K562 (cell line): ENCODE measurements around the gene MDM1. TPM values are rescaled to one million over a fixed set of nuclear protein-coding genes. Genes with fewer than 3 reads are reported as not detected.

ENCODE experiments used
- polyA plus RNA-seq, 8 experiments: library from polyadenylated mRNA; depleted of rRNA in 4 of 8; stranded (reverse) in 5 of 8; unstranded in 3 of 8; fragments of >200 nt; fragmentation: Nextera tagmentation in 2 of 8; fragmentation: Illumina TruSeq in 1 of 8; extraction: Ambion mirVana in 2 of 8; extraction: Trizol in 1 of 8; gene quantifications; 2 replicates each; pipeline versions ENCODE4 v1.2.1 to v1.2.3, GENCODE V29; 2011 to 2014; ENCODE audit warnings: inconsistent platforms in 1 of 8, missing spikeins in 1 of 8
- total RNA-seq, 7 experiments: library from RNA; depleted of rRNA in 6 of 7; stranded (reverse); fragments of >200 nt in 6 of 7; fragmentation: Illumina TruSeq in 2 of 7; extraction: Trizol in 2 of 7; gene quantifications; 2 replicates each; pipeline versions ENCODE4 v1.2.1 to v1.2.3, GENCODE V29; 2011 to 2021; ENCODE audit warnings: low replicate concordance in 1 of 7

The MDM1 gene
- total and polyA plus RNA-seq, 9 of the 15 experiments (the other 6 are each of a cell fraction or from before 2014, with no cell fraction given), result 7.5 to 16.8 (median 13.1) TPM

Other genes starting within 250 kb of the MDM1 start
- gene IFNG, start 172.6 kb downstream of the MDM1 start, total RNA-seq (2014; rRNA removed), result not detected in 2 replicates
- gene IFNG, start 172.6 kb downstream of the MDM1 start, total RNA-seq (2014; rRNA removed; fragmentation: Illumina TruSeq; extraction: Trizol), result not detected in 2 replicates
- not detected in 2 replicates for gene IFNG, start 172.6 kb downstream of the MDM1 start, total RNA-seq (2015; rRNA removed; fragmentation: Illumina TruSeq; extraction: Trizol)
- 0.29 and 0.38 TPM in 2 replicates for gene IFNG, start 172.6 kb downstream of the MDM1 start, total RNA-seq (2021)
- gene IFNG, start 172.6 kb downstream of the MDM1 start, polyA plus RNA-seq (2011; rRNA removed), result not detected in 2 replicates
- gene IFNG, start 172.6 kb downstream of the MDM1 start, polyA plus RNA-seq (2014; fragmentation: Illumina TruSeq; extraction: Trizol), result not detected in 2 replicates
- not detected for gene IFNG, start 172.6 kb downstream of the MDM1 start, polyA plus RNA-seq (2014; fragmentation: Nextera tagmentation; extraction: Ambion mirVana)
- gene IFNG, start 172.6 kb downstream of the MDM1 start, polyA plus RNA-seq (2014; rRNA removed), result not detected in 2 replicates
- not detected in 2 replicates for gene IL26, start 106.6 kb downstream of the MDM1 start, total RNA-seq (2014; rRNA removed)
- gene IL26, start 106.6 kb downstream of the MDM1 start, total RNA-seq (2014; rRNA removed; fragmentation: Illumina TruSeq; extraction: Trizol), result not detected in 2 replicates
- not detected in 2 replicates for gene IL26, start 106.6 kb downstream of the MDM1 start, total RNA-seq (2015; rRNA removed; fragmentation: Illumina TruSeq; extraction: Trizol)
- gene IL26, start 106.6 kb downstream of the MDM1 start, total RNA-seq (2021), result not detected in 2 replicates
- not detected in 2 replicates for gene IL26, start 106.6 kb downstream of the MDM1 start, polyA plus RNA-seq (2011; rRNA removed)
- not detected in 2 replicates for gene IL26, start 106.6 kb downstream of the MDM1 start, polyA plus RNA-seq (2014; fragmentation: Illumina TruSeq; extraction: Trizol)
- gene IL26, start 106.6 kb downstream of the MDM1 start, polyA plus RNA-seq (2014; fragmentation: Nextera tagmentation; extraction: Ambion mirVana), result not detected
- gene IL26, start 106.6 kb downstream of the MDM1 start, polyA plus RNA-seq (2014; rRNA removed), result not detected in 2 replicates
- gene IL22, start 78.8 kb downstream of the MDM1 start, total RNA-seq (2014; rRNA removed), result not detected in 2 replicates
- not detected in 2 replicates for gene IL22, start 78.8 kb downstream of the MDM1 start, total RNA-seq (2014; rRNA removed; fragmentation: Illumina TruSeq; extraction: Trizol)
- not detected in 2 replicates for gene IL22, start 78.8 kb downstream of the MDM1 start, total RNA-seq (2015; rRNA removed; fragmentation: Illumina TruSeq; extraction: Trizol)
- not detected in 2 replicates for gene IL22, start 78.8 kb downstream of the MDM1 start, total RNA-seq (2021)
- gene IL22, start 78.8 kb downstream of the MDM1 start, polyA plus RNA-seq (2011; rRNA removed), result not detected in 2 replicates
- not detected in 2 replicates for gene IL22, start 78.8 kb downstream of the MDM1 start, polyA plus RNA-seq (2014; fragmentation: Illumina TruSeq; extraction: Trizol)
- gene IL22, start 78.8 kb downstream of the MDM1 start, polyA plus RNA-seq (2014; fragmentation: Nextera tagmentation; extraction: Ambion mirVana), result not detected
- not detected in 2 replicates for gene IL22, start 78.8 kb downstream of the MDM1 start, polyA plus RNA-seq (2014; rRNA removed)